Measurements from ENCODE around the gene CD300LF.
A peak's percentile ranks its signal among the peaks of the same experiment; 100 is the strongest.

Gene CD300LF

GRCh38 chr17:74732042-74732867, 19.5 kb upstream of the CD300LF start:
- Histone ChIP-seq H3K4me2 (no peak overlapping the region), H3K9me3 (no peaks in the 10 kb centered on the region), H3K36me3 (no peaks in the 10 kb centered on the region), H3K4me1 (peaks cover 54% of the 10 kb centered on the region), H3K27ac (no peak overlapping the region), H3K27me3 (no peaks in the 10 kb centered on the region), H3K9ac (no peak overlapping the region), H4K20me1 (no peaks in the 10 kb centered on the region), H3K4me3 (no peak overlapping the region)
- TF ChIP-seq Cebpa-rat (IDR thresholded peaks at IDR 0.05) = no peak

GRCh38 chr17:74731347-74731605, 18.6 kb upstream of the CD300LF start:
- Histone ChIP-seq H3K4me3 (no peak overlapping the region), H3K9ac (no peak overlapping the region), H3K9me3 (no peaks in the 10 kb centered on the region), H3K36me3 (no peaks in the 10 kb centered on the region), H3K4me2 (no peak overlapping the region), H3K27me3 (no peaks in the 10 kb centered on the region), H4K20me1 (no peaks in the 10 kb centered on the region), H3K27ac (no peak overlapping the region), H3K4me1 (peaks cover 46% of the 10 kb centered on the region)
- TF ChIP-seq Cebpa-rat (IDR thresholded peaks at IDR 0.05) = no peak

- Histone ChIP-seq H3K27ac (no peak overlapping the region), H3K4me3 (no peak overlapping the region), H3K4me2 (peak overlapping the region; percentile 29), H3K4me1 (peaks cover 40% of the 10 kb centered on the region), H4K20me1 (no peaks in the 10 kb centered on the region), H3K36me3 (no peaks in the 10 kb centered on the region), H3K27me3 (no peaks in the 10 kb centered on the region), H3K9ac (no peak overlapping the region), H3K9me3 (no peaks in the 10 kb centered on the region)
- TF ChIP-seq Cebpa-rat (IDR thresholded peaks at IDR 0.05) = no peak
Measured at GRCh38 chr17:74730491-74731346, 18.0 kb upstream of the CD300LF start.

GRCh38 chr17:74729866-74730265, 17.1 kb upstream of the CD300LF start:
- Histone ChIP-seq H3K4me2 (no peak overlapping the region), H3K36me3 (no peaks in the 10 kb centered on the region), H3K4me1 (peaks cover 32% of the 10 kb centered on the region), H3K4me3 (no peak overlapping the region), H3K9me3 (no peaks in the 10 kb centered on the region), H4K20me1 (no peaks in the 10 kb centered on the region), H3K27ac (no peak overlapping the region), H3K27me3 (no peaks in the 10 kb centered on the region), H3K9ac (no peak overlapping the region)
- no peak for TF ChIP-seq Cebpa-rat (IDR thresholded peaks at IDR 0.05)

- Histone ChIP-seq H3K27ac (no peak overlapping the region), H3K36me3 (no peaks in the 10 kb centered on the region), H3K4me1 (peaks cover 27% of the 10 kb centered on the region), H4K20me1 (no peaks in the 10 kb centered on the region), H3K9me3 (no peaks in the 10 kb centered on the region), H3K27me3 (no peaks in the 10 kb centered on the region), H3K4me3 (no peak overlapping the region), H3K4me2 (no peak overlapping the region), H3K9ac (no peak overlapping the region)
- no peak for TF ChIP-seq Cebpa-rat (IDR thresholded peaks at IDR 0.05)
Measured at GRCh38 chr17:74729368-74729767, 16.6 kb upstream of the CD300LF start.

- no peak overlapping the region for H3K9ac ChIP-seq
- H3K27ac ChIP-seq = no peak overlapping the region
- H3K4me2 ChIP-seq = no peak overlapping the region
- H3K27me3 ChIP-seq = no peaks in the 10 kb centered on the region
- H3K36me3 ChIP-seq = no peaks in the 10 kb centered on the region
- H3K4me1 ChIP-seq = peaks cover 20% of the 10 kb centered on the region
- no peak for TF ChIP-seq Cebpa-rat (IDR thresholded peaks at IDR 0.05)
- no peaks in the 10 kb centered on the region for H4K20me1 ChIP-seq
- no peak overlapping the region for H3K4me3 ChIP-seq
- no peaks in the 10 kb centered on the region for H3K9me3 ChIP-seq
Measured at GRCh38 chr17:74728702-74729075, 16.0 kb upstream of the CD300LF start.

- H3K36me3 ChIP-seq = no peaks in the 10 kb centered on the region
- no peak overlapping the region for H3K4me3 ChIP-seq
- no peak overlapping the region for H3K9ac ChIP-seq
- no peaks in the 10 kb centered on the region for H3K9me3 ChIP-seq
- no peaks in the 10 kb centered on the region for H4K20me1 ChIP-seq
- peaks cover 15% of the 10 kb centered on the region for H3K4me1 ChIP-seq
- no peaks in the 10 kb centered on the region for H3K27me3 ChIP-seq
- no peak for TF ChIP-seq Cebpa-rat (IDR thresholded peaks at IDR 0.05)
- no peak overlapping the region for H3K4me2 ChIP-seq
- H3K27ac ChIP-seq = no peak overlapping the region
Measured at GRCh38 chr17:74728033-74728701, 15.4 kb upstream of the CD300LF start.

- Histone ChIP-seq H3K27ac (no peak overlapping the region), H3K9ac (no peak overlapping the region), H3K36me3 (no peaks in the 10 kb centered on the region), H3K27me3 (no peaks in the 10 kb centered on the region), H3K4me3 (no peak overlapping the region), H3K9me3 (no peaks in the 10 kb centered on the region), H3K4me1 (peaks cover 3% of the 10 kb centered on the region; the same call in 1 of the 2 replicates), H4K20me1 (no peaks in the 10 kb centered on the region), H3K4me2 (no peak overlapping the region)
- no peak for TF ChIP-seq Cebpa-rat (IDR thresholded peaks at IDR 0.05)
Measured at GRCh38 chr17:74725111-74725510, 12.4 kb upstream of the CD300LF start.

GRCh38 chr17:74723891-74724290, 11.2 kb upstream of the CD300LF start:
- no peak overlapping the region for H3K4me2 ChIP-seq
- no peaks in the 10 kb centered on the region for H3K36me3 ChIP-seq
- H4K20me1 ChIP-seq = no peaks in the 10 kb centered on the region
- no peaks in the 10 kb centered on the region for H3K4me1 ChIP-seq
- H3K27ac ChIP-seq = no peak overlapping the region
- H3K27me3 ChIP-seq = no peaks in the 10 kb centered on the region
- no peak for TF ChIP-seq Cebpa-rat (IDR thresholded peaks at IDR 0.05)
- H3K9me3 ChIP-seq = no peaks in the 10 kb centered on the region
- H3K4me3 ChIP-seq = no peak overlapping the region
- no peak overlapping the region for H3K9ac ChIP-seq

GRCh38 chr17:74722782-74723181, 10.1 kb upstream of the CD300LF start:
- H3K4me1 ChIP-seq = no peaks in the 10 kb centered on the region
- H3K4me3 ChIP-seq = no peak overlapping the region
- no peaks in the 10 kb centered on the region for H3K36me3 ChIP-seq
- no peak overlapping the region for H3K9ac ChIP-seq
- no peaks in the 10 kb centered on the region for H3K27me3 ChIP-seq
- no peaks in the 10 kb centered on the region for H4K20me1 ChIP-seq
- TF ChIP-seq Cebpa-rat (IDR thresholded peaks at IDR 0.05) = no peak
- no peak overlapping the region for H3K4me2 ChIP-seq
- H3K9me3 ChIP-seq = no peaks in the 10 kb centered on the region
- H3K27ac ChIP-seq = no peak overlapping the region
